ENCODE results near the gene TEAD1.

TEAD1 gene

GRCh38 chr11:12893787-12894672 is 219.8 kb downstream of the TEAD1 start:
- no peaks in the 10 kb centered on the region for H3K36me3 ChIP-seq (ENCODE audit: control insufficient read depth, insufficient read depth, low read length)
- no peak overlapping the region for H3K9ac ChIP-seq (ENCODE audit: low read length)
- no peak overlapping the region for H3K4me3 ChIP-seq (ENCODE audit: low read length)
- H3K4me1 ChIP-seq (ENCODE audit: control insufficient read depth, insufficient read depth, low read length) = peaks cover 19% of the 10 kb centered on the region
- peak overlapping the region; percentile 11 for H3K27ac ChIP-seq (ENCODE audit: low read depth, low read length)
- no peaks in the 10 kb centered on the region for H3K27me3 ChIP-seq (ENCODE audit: control insufficient read depth, insufficient read depth, low read length)

- no peak overlapping the region for H3K9ac ChIP-seq (ENCODE audit: low read length)
- peaks cover 3% of the 10 kb centered on the region for H3K36me3 ChIP-seq (ENCODE audit: control insufficient read depth, insufficient read depth, low read length)
- no peak overlapping the region for H3K4me3 ChIP-seq (ENCODE audit: low read length)
- no peaks in the 10 kb centered on the region for H3K27me3 ChIP-seq (ENCODE audit: control insufficient read depth, insufficient read depth, low read length)
- H3K4me1 ChIP-seq (ENCODE audit: control insufficient read depth, insufficient read depth, low read length) = peaks cover 14% of the 10 kb centered on the region
- peak overlapping the region; percentile 63 for H3K27ac ChIP-seq (ENCODE audit: low read depth, low read length)
Observed at GRCh38 chr11:12897390-12897789, 223.2 kb downstream of the TEAD1 start.

GRCh38 chr11:12897867-12898266 is 223.6 kb downstream of the TEAD1 start:
- Histone ChIP-seq H3K27me3 (ENCODE audit: control insufficient read depth, insufficient read depth, low read length) (no peaks in the 10 kb centered on the region), H3K9ac (ENCODE audit: low read length) (no peak overlapping the region), H3K4me1 (ENCODE audit: control insufficient read depth, insufficient read depth, low read length) (peaks cover 14% of the 10 kb centered on the region), H3K36me3 (ENCODE audit: control insufficient read depth, insufficient read depth, low read length) (peaks cover 3% of the 10 kb centered on the region), H3K4me3 (ENCODE audit: low read length) (no peak overlapping the region), H3K27ac (ENCODE audit: low read depth, low read length) (peak overlapping the region; percentile 63)

GRCh38 chr11:12900496-12900895 is 226.3 kb downstream of the TEAD1 start:
- H3K27ac ChIP-seq (ENCODE audit: low read depth, low read length) = no peak overlapping the region

GRCh38 chr11:12901272-12901671 is 227.1 kb downstream of the TEAD1 start:
- Histone ChIP-seq H3K4me1 (ENCODE audit: control insufficient read depth, insufficient read depth, low read length) (peaks cover 9% of the 10 kb centered on the region), H3K9ac (ENCODE audit: low read length) (no peak overlapping the region), H3K36me3 (ENCODE audit: control insufficient read depth, insufficient read depth, low read length) (peaks cover 3% of the 10 kb centered on the region), H3K4me3 (ENCODE audit: low read length) (no peak overlapping the region), H3K27me3 (ENCODE audit: control insufficient read depth, insufficient read depth, low read length) (no peaks in the 10 kb centered on the region), H3K27ac (ENCODE audit: low read depth, low read length) (no peak overlapping the region)

More at GRCh38 chr11:12900496-12900895, 226.3 kb downstream of the TEAD1 start:
- H3K9ac ChIP-seq (ENCODE audit: low read length) = no peak overlapping the region
- H3K4me3 ChIP-seq (ENCODE audit: low read length) = no peak overlapping the region
- H3K27me3 ChIP-seq (ENCODE audit: control insufficient read depth, insufficient read depth, low read length) = no peaks in the 10 kb centered on the region
- peaks cover 3% of the 10 kb centered on the region for H3K36me3 ChIP-seq (ENCODE audit: control insufficient read depth, insufficient read depth, low read length)
- H3K4me1 ChIP-seq (ENCODE audit: control insufficient read depth, insufficient read depth, low read length) = peaks cover 9% of the 10 kb centered on the region

GRCh38 chr11:12901874-12902481 is 227.8 kb downstream of the TEAD1 start:
- Histone ChIP-seq H3K4me1 (ENCODE audit: control insufficient read depth, insufficient read depth, low read length) (peaks cover 9% of the 10 kb centered on the region), H3K9ac (ENCODE audit: low read length) (no peak overlapping the region), H3K4me3 (ENCODE audit: low read length) (no peak overlapping the region), H3K27me3 (ENCODE audit: control insufficient read depth, insufficient read depth, low read length) (no peaks in the 10 kb centered on the region), H3K27ac (ENCODE audit: low read depth, low read length) (no peak overlapping the region), H3K36me3 (ENCODE audit: control insufficient read depth, insufficient read depth, low read length) (peaks cover 3% of the 10 kb centered on the region)

- no peak overlapping the region for H3K4me3 ChIP-seq (ENCODE audit: low read length)
- H3K27me3 ChIP-seq (ENCODE audit: control insufficient read depth, insufficient read depth, low read length) = no peaks in the 10 kb centered on the region
- H3K27ac ChIP-seq (ENCODE audit: low read depth, low read length) = no peak overlapping the region
- H3K4me1 ChIP-seq (ENCODE audit: control insufficient read depth, insufficient read depth, low read length) = peaks cover 4% of the 10 kb centered on the region
- peaks cover 3% of the 10 kb centered on the region for H3K36me3 ChIP-seq (ENCODE audit: control insufficient read depth, insufficient read depth, low read length)
- H3K9ac ChIP-seq (ENCODE audit: low read length) = no peak overlapping the region
Observed at GRCh38 chr11:12902791-12903486, 228.7 kb downstream of the TEAD1 start.

- Histone ChIP-seq H3K27me3 (ENCODE audit: control insufficient read depth, insufficient read depth, low read length) (no peaks in the 10 kb centered on the region), H3K4me1 (ENCODE audit: control insufficient read depth, insufficient read depth, low read length) (peaks cover 3% of the 10 kb centered on the region), H3K9ac (ENCODE audit: low read length) (no peak overlapping the region), H3K27ac (ENCODE audit: low read depth, low read length) (no peak overlapping the region), H3K36me3 (ENCODE audit: control insufficient read depth, insufficient read depth, low read length) (peaks cover 3% of the 10 kb centered on the region), H3K4me3 (ENCODE audit: low read length) (no peak overlapping the region)
Observed at GRCh38 chr11:12905435-12905834, 231.2 kb downstream of the TEAD1 start.

- Histone ChIP-seq H3K9ac (ENCODE audit: low read length) (no peak overlapping the region), H3K4me1 (ENCODE audit: control insufficient read depth, insufficient read depth, low read length) (no peaks in the 10 kb centered on the region), H3K27ac (ENCODE audit: low read depth, low read length) (no peak overlapping the region), H3K4me3 (ENCODE audit: low read length) (no peak overlapping the region), H3K27me3 (ENCODE audit: control insufficient read depth, insufficient read depth, low read length) (no peaks in the 10 kb centered on the region), H3K36me3 (ENCODE audit: control insufficient read depth, insufficient read depth, low read length) (peaks cover 3% of the 10 kb centered on the region)
Observed at GRCh38 chr11:12906501-12906900, 232.3 kb downstream of the TEAD1 start.

GRCh38 chr11:12909879-12910278 is 235.7 kb downstream of the TEAD1 start:
- Histone ChIP-seq H3K36me3 (ENCODE audit: control insufficient read depth, insufficient read depth, low read length) (no peaks in the 10 kb centered on the region), H3K4me3 (ENCODE audit: low read length) (no peak overlapping the region), H3K9ac (ENCODE audit: low read length) (no peak overlapping the region), H3K27me3 (ENCODE audit: control insufficient read depth, insufficient read depth, low read length) (no peaks in the 10 kb centered on the region), H3K27ac (ENCODE audit: low read depth, low read length) (no peak overlapping the region), H3K4me1 (ENCODE audit: control insufficient read depth, insufficient read depth, low read length) (peaks cover 1% of the 10 kb centered on the region)

GRCh38 chr11:12914400-12914912 is 240.2 kb downstream of the TEAD1 start:
- no peak overlapping the region for H3K9ac ChIP-seq (ENCODE audit: low read length)
- peak overlapping the region; percentile 11 for H3K27ac ChIP-seq (ENCODE audit: low read depth, low read length)
- H3K36me3 ChIP-seq (ENCODE audit: control insufficient read depth, insufficient read depth, low read length) = no peaks in the 10 kb centered on the region
- H3K4me3 ChIP-seq (ENCODE audit: low read length) = no peak overlapping the region
- no peaks in the 10 kb centered on the region for H3K27me3 ChIP-seq (ENCODE audit: control insufficient read depth, insufficient read depth, low read length)
- peaks cover 3% of the 10 kb centered on the region for H3K4me1 ChIP-seq (ENCODE audit: control insufficient read depth, insufficient read depth, low read length)

GRCh38 chr11:12915093-12915492 is 240.9 kb downstream of the TEAD1 start:
- H3K36me3 ChIP-seq (ENCODE audit: control insufficient read depth, insufficient read depth, low read length) = no peaks in the 10 kb centered on the region
- no peak overlapping the region for H3K4me3 ChIP-seq (ENCODE audit: low read length)
- H3K9ac ChIP-seq (ENCODE audit: low read length) = no peak overlapping the region
- peaks cover 3% of the 10 kb centered on the region for H3K4me1 ChIP-seq (ENCODE audit: control insufficient read depth, insufficient read depth, low read length)
- no peaks in the 10 kb centered on the region for H3K27me3 ChIP-seq (ENCODE audit: control insufficient read depth, insufficient read depth, low read length)
- H3K27ac ChIP-seq (ENCODE audit: low read depth, low read length) = peak overlapping the region; percentile 11

Measured in rectal smooth muscle tissue (tissue), 1 donor.